Measurements from ENCODE around the gene HLA-DRA. TPM values are rescaled to one million over a fixed set of nuclear protein-coding genes. Genes with fewer than 3 reads are reported as not detected.
A peak's percentile ranks its signal among the peaks of the same experiment; 100 is the strongest.

HLA-DRA gene
- total and polyA plus RNA-seq, 9 of the 15 experiments (the other 6 are each of a cell fraction or from before 2014, with no cell fraction given): 0.18 to 1.8 (median 0.41) TPM; not detected in 4

DNA sequence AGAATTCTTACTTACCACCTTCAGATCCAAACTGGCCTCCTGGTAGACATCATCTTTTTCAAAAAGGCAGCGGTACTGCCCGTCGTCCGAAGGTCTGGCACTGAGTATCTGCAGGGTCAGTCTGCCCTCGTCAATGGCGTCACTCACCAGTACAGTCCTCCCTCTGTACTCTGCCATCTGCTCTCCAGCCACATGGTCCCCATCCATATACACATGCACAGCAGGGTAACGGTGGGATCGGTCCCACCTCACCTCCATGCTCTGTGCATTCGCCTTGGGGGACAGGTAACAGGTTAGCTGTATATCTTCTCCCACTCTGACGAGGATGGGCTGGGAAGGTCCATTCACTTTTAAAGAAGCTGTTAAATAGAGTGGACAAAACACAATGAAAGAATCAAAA lies 43.7 kb upstream of the HLA-DRA start (continued):
- no peak for TF ChIP-seq ELF1 (tag; IDR thresholded peaks at IDR 0.05)

DNA sequence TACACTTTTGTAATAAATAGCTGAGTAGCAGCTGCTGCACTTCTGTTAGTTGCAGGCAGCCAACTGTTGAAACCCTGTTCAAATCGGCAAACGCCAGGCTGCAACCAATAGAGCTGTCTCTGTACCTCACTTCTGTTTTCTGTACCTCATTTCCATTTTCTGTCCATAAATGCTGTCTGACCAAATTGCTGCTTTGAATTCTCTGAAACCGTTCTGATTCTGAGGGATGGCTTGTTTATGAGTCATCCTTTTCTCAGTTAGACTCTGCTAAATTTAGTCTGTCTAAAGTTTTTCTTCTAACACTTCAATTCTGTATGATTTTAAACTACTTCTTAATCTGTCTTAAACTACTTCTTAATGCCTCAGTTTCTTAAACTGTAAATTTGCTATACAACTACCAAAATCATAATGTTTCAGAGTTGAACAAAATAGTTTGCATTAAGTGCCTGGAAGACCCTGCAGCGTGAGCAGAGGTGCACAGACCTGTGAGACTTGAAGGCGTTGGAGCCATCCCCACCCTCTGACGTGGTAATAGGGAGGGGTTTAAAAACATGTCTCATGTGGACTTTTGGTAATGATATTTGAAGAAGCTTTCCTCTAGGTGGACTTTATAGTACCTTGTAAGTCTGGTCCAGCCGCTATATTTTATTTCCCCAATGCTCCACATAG lies 42.3 kb upstream of the HLA-DRA start:
- no peak overlapping the region for H3K4me2 ChIP-seq (ENCODE audit: insufficient read depth, low read length)
- ATAC-seq (0 out of 3 replicates have a peak, but pooled peaks have one; percentile 36), DNase-seq (ENCODE audit: extremely low read depth in 1 of 4, low spot score in 3 of 4) (no peak), FAIRE-seq (no peak)
- H3K9me1 ChIP-seq (ENCODE audit: control insufficient read depth, insufficient read depth, low read length): no peaks in the 10 kb centered on the region
- no peaks in the 10 kb centered on the region for H4K20me1 ChIP-seq (replicated peaks; ENCODE audit: control insufficient read depth, insufficient read depth, low read length)
- no peaks in the 10 kb centered on the region for H3K4me1 ChIP-seq (replicated peaks in 1 of 2; ENCODE audit: control insufficient read depth in 2 of 2, insufficient read depth in 2 of 2, low read length in 2 of 2)
- under 1% methylated on average over 7 of the region's 7 CpGs for WGBS (ENCODE audit: insufficient coverage, low coverage, missing lambda C conversion rate)
- ChIA-PET CTCF (ENCODE audit: low intra/inter-chr PET ratio) (no interaction called here), POLR2A (interaction anchor here (0.6 to 0.8 kb wide), 3 partner anchors 9 to 1931 kb away, joined by 3 read pairs; no protein-coding TSS in a partner anchor)
- intact Hi-C loops (cut with micrococcal nuclease): no loop called here
- H3K9ac ChIP-seq (ENCODE audit: insufficient read depth in 1 of 2, low read depth in 2 of 2, low read length in 2 of 2): no peak overlapping the region
- H3K79me2 ChIP-seq (ENCODE audit: control insufficient read depth, insufficient read depth, low read length): no peaks in the 10 kb centered on the region
- no peak overlapping the region for H3K27ac ChIP-seq (ENCODE audit: extremely low read depth, low read depth, low read length)
- no peak overlapping the region for H3K4me3 ChIP-seq
- BruUV-seq (replicated peaks): no TSS peak
- no peak overlapping the region for H2AFZ ChIP-seq (ENCODE audit: low read depth, low read length)
- TF ChIP-seq FOSL1 (tag; conservative IDR thresholded peaks at IDR 0.05) (0 out of 2 replicates have a peak, but pooled peaks have one; percentile 21), JUNB (CRISPR knock-in tag; conservative IDR thresholded peaks at IDR 0.05) (0 out of 2 replicates have a peak, but pooled peaks have one; percentile 49), ZNF583 (CRISPR knock-in tag; IDR thresholded peaks at IDR 0.05) (peak; percentile 87; the same call in 1 of the 2 replicates), MYNN (IDR thresholded peaks at IDR 0.05) (no peak), MYNN (CRISPR knock-in tag; IDR thresholded peaks at IDR 0.05) (no peak)
- TF ChIP-seq, protein P1, sequence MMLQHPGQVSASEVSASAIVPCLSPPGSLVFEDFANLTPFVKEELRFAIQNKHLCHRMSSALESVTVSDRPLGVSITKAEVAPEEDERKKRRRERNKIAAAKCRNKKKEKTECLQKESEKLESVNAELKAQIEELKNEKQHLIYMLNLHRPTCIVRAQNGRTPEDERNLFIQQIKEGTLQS (IDR thresholded peaks at IDR 0.05): peak; percentile 48
- TF ChIP-seq, protein P1 (CRISPR knock-in tag; conservative IDR thresholded peaks at IDR 0.05): no peak
- in situ Hi-C loops (cut with MboI): no loop called here
- H3K36me3 ChIP-seq (ENCODE audit: control insufficient read depth, insufficient read depth, low read length): no peaks in the 10 kb centered on the region
- H3K9me3 ChIP-seq (replicated peaks; ENCODE audit: control insufficient read depth, insufficient read depth, low read depth, low read length): no peaks in the 10 kb centered on the region
- H3K27me3 ChIP-seq (ENCODE audit: control insufficient read depth in 2 of 2, insufficient read depth in 2 of 2, low read length in 2 of 2): peaks cover 12 to 20% of the 10 kb centered on the region in 2 experiments
